Measurements from ENCODE around the gene LRRN2.

LRRN2 gene

GRCh38 chr1:204723131-204723787 lies 37.7 kb upstream of the LRRN2 start:
- H3K9me3 ChIP-seq (ENCODE audit: insufficient read depth, low read length): no peaks in the 10 kb centered on the region
- H3K27me3 ChIP-seq (ENCODE audit: insufficient read depth, insufficient read length): peaks cover 14% of the 10 kb centered on the region
- peaks cover 4% of the 10 kb centered on the region for H3K4me1 ChIP-seq (ENCODE audit: insufficient read depth, insufficient read length)
- H3K4me3 ChIP-seq (ENCODE audit: insufficient read length, low read depth): no peak overlapping the region
- DNase-seq (ENCODE audit: low read depth, low spot score): no peak
- TF ChIP-seq ZNF274 (IDR thresholded peaks at IDR 0.05; ENCODE audit: low read depth, low read length): no peak
- TF ChIP-seq YY1 (IDR thresholded peaks at IDR 0.05; ENCODE audit: insufficient read depth, insufficient read length): no peak
- no peak for TF ChIP-seq SUZ12 (IDR thresholded peaks at IDR 0.05; ENCODE audit: extremely low read depth, insufficient read depth, insufficient read length)
- H3K9ac ChIP-seq (ENCODE audit: insufficient read length, low read depth): no peak overlapping the region
- H3K36me3 ChIP-seq (ENCODE audit: insufficient read depth, insufficient read length, low read length): no peaks in the 10 kb centered on the region

DNA sequence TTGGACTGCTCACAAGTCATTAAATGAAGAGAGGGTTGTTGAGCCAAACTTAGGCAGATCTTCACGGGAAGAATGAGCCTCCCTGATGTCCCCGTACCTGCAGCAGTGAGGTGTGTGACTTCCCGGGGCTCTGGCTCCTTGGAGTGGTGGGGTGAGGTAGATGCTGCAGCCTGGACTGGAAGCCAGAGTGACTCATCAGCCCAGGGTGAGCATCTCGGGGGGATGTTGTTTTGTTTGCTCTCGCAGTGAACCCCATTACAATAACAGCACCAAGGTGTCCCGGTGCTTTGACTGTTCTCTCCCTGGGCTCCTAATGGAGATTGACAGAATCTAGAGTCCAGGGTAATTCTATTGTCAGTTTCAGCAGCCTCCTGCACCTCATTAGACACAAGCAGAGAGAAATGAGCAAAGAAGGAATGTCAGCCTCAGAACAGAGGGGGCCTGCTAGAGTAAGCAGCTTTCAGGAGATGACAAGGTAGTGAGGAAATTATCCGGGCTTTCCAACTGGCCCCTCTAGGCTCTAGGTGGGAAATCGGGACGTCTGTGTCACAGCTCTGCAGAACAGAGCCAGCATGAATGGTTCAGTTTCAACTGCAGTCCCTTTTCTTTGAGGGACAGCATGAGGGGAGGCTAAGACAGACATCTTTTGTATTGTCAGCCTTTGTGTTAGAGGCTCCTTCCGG lies 36.0 kb upstream of the LRRN2 start:
- Histone ChIP-seq H3K4me3 (ENCODE audit: insufficient read length, low read depth) (no peak overlapping the region), H3K9ac (ENCODE audit: insufficient read length, low read depth) (peak overlapping the region; percentile 27), H3K27me3 (ENCODE audit: insufficient read depth, insufficient read length) (peaks cover 32% of the 10 kb centered on the region), H3K4me1 (ENCODE audit: insufficient read depth, insufficient read length) (peaks cover 4% of the 10 kb centered on the region), H3K9me3 (ENCODE audit: insufficient read depth, low read length) (no peaks in the 10 kb centered on the region), H3K36me3 (ENCODE audit: insufficient read depth, insufficient read length, low read length) (no peaks in the 10 kb centered on the region)
- TF ChIP-seq ZNF274 (IDR thresholded peaks at IDR 0.05; ENCODE audit: low read depth, low read length) (no peak), SUZ12 (IDR thresholded peaks at IDR 0.05; ENCODE audit: extremely low read depth, insufficient read depth, insufficient read length) (no peak)
- no peak for DNase-seq (ENCODE audit: low read depth, low spot score)

GRCh38 chr1:204716660-204717059 lies 31.1 kb upstream of the LRRN2 start:
- Histone ChIP-seq H3K27me3 (ENCODE audit: insufficient read depth, insufficient read length) (peaks cover 51% of the 10 kb centered on the region), H3K4me3 (ENCODE audit: insufficient read length, low read depth) (no peak overlapping the region), H3K36me3 (ENCODE audit: insufficient read depth, insufficient read length, low read length) (no peaks in the 10 kb centered on the region), H3K9ac (ENCODE audit: insufficient read length, low read depth) (no peak overlapping the region), H3K9me3 (ENCODE audit: insufficient read depth, low read length) (no peaks in the 10 kb centered on the region), H3K4me1 (ENCODE audit: insufficient read depth, insufficient read length) (peaks cover 22% of the 10 kb centered on the region)
- no peak for DNase-seq (ENCODE audit: low read depth, low spot score)
- TF ChIP-seq ZNF274 (IDR thresholded peaks at IDR 0.05; ENCODE audit: low read depth, low read length) (no peak), SUZ12 (IDR thresholded peaks at IDR 0.05; ENCODE audit: extremely low read depth, insufficient read depth, insufficient read length) (no peak), YY1 (IDR thresholded peaks at IDR 0.05; ENCODE audit: insufficient read depth, insufficient read length) (no peak)

DNA sequence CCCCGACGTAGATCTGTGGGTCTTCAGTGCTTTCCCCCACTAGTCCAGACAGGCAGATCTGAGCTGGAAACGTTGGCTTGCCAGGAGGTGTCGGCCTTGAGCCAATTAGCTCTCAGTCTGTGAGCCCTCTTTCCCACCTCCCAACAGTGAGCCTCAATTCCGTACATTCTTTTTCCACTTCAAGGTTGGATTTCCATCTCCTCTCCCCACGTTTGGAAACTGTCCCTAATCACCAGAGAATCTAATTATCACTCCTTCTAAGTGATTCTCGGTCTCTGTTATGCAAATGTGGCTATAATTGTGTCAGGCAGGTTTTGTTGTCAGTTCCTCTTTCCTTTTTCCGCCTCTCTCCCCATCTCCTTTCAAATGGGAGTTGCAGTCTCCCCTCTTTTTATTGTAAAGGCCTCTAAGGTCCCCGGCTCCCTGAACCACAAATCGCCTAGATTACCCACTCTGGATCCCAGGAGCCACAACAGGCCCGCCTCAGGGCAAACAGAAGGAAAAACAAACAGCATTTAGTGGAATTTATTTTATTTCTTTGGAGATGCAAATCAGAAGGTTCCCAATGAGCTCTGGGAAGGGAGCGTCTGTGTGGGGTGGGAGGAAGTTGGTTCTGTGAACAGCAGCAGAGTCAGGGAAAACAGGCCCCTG lies 29.4 kb upstream of the LRRN2 start:
- peaks cover 26% of the 10 kb centered on the region for H3K4me1 ChIP-seq (ENCODE audit: insufficient read depth, insufficient read length)
- TF ChIP-seq SUZ12 (IDR thresholded peaks at IDR 0.05; ENCODE audit: extremely low read depth, insufficient read depth, insufficient read length): no peak
- TF ChIP-seq ZNF274 (IDR thresholded peaks at IDR 0.05; ENCODE audit: low read depth, low read length): no peak
- TF ChIP-seq YY1 (IDR thresholded peaks at IDR 0.05; ENCODE audit: insufficient read depth, insufficient read length): no peak
- no peaks in the 10 kb centered on the region for H3K9me3 ChIP-seq (ENCODE audit: insufficient read depth, low read length)
- peak overlapping the region; percentile 81 for H3K9ac ChIP-seq (ENCODE audit: insufficient read length, low read depth)
- no peaks in the 10 kb centered on the region for H3K36me3 ChIP-seq (ENCODE audit: insufficient read depth, insufficient read length, low read length)
- H3K4me3 ChIP-seq (ENCODE audit: insufficient read length, low read depth): peak overlapping the region; percentile 53
- peaks cover 51% of the 10 kb centered on the region for H3K27me3 ChIP-seq (ENCODE audit: insufficient read depth, insufficient read length)
- DNase-seq (ENCODE audit: low read depth, low spot score): peak; percentile 100

GRCh38 chr1:204714194-204714860 lies 28.8 kb upstream of the LRRN2 start:
- DNase-seq (ENCODE audit: low read depth, low spot score): no peak
- Histone ChIP-seq H3K4me3 (ENCODE audit: insufficient read length, low read depth) (peak overlapping the region; percentile 53), H3K9me3 (ENCODE audit: insufficient read depth, low read length) (no peaks in the 10 kb centered on the region), H3K36me3 (ENCODE audit: insufficient read depth, insufficient read length, low read length) (no peaks in the 10 kb centered on the region), H3K27me3 (ENCODE audit: insufficient read depth, insufficient read length) (peaks cover 55% of the 10 kb centered on the region), H3K4me1 (ENCODE audit: insufficient read depth, insufficient read length) (peaks cover 31% of the 10 kb centered on the region), H3K9ac (ENCODE audit: insufficient read length, low read depth) (peak overlapping the region; percentile 81)
- TF ChIP-seq YY1 (IDR thresholded peaks at IDR 0.05; ENCODE audit: insufficient read depth, insufficient read length): no peak
- TF ChIP-seq SUZ12 (IDR thresholded peaks at IDR 0.05; ENCODE audit: extremely low read depth, insufficient read depth, insufficient read length): no peak
- no peak for TF ChIP-seq ZNF274 (IDR thresholded peaks at IDR 0.05; ENCODE audit: low read depth, low read length)

- H3K9ac ChIP-seq (ENCODE audit: insufficient read length, low read depth): peak overlapping the region; percentile 81
- no peak for DNase-seq (ENCODE audit: low read depth, low spot score)
- no peaks in the 10 kb centered on the region; the same call in 1 of the 2 replicates for H3K9me3 ChIP-seq (ENCODE audit: insufficient read depth, low read length)
- peaks cover 61% of the 10 kb centered on the region for H3K27me3 ChIP-seq (ENCODE audit: insufficient read depth, insufficient read length)
- TF ChIP-seq ZNF274 (IDR thresholded peaks at IDR 0.05; ENCODE audit: low read depth, low read length): no peak
- no peak for TF ChIP-seq SUZ12 (IDR thresholded peaks at IDR 0.05; ENCODE audit: extremely low read depth, insufficient read depth, insufficient read length)
- TF ChIP-seq YY1 (IDR thresholded peaks at IDR 0.05; ENCODE audit: insufficient read depth, insufficient read length): no peak
- peak overlapping the region; percentile 53 for H3K4me3 ChIP-seq (ENCODE audit: insufficient read length, low read depth)
- H3K36me3 ChIP-seq (ENCODE audit: insufficient read depth, insufficient read length, low read length): peaks cover 3% of the 10 kb centered on the region
- peaks cover 38% of the 10 kb centered on the region for H3K4me1 ChIP-seq (ENCODE audit: insufficient read depth, insufficient read length)
Observed at GRCh38 chr1:204713541-204713940, 28.0 kb upstream of the LRRN2 start.

Measured in NT2/D1 (cell line).